Sigmoid colon (tissue), 7 donors: Measurements from ENCODE around the gene CEP170B. TPM values are rescaled to one million over a fixed set of nuclear protein-coding genes. Genes with fewer than 3 reads are reported as not detected.

ENCODE experiments used
- DNase-seq: peaks from one replicate; pipeline ENCODE4 v3.0.0-alpha.2; 2019
- H3K27ac ChIP-seq, 4 donors: fragments of 200-600 bp; sonication (generic); one replicate each; pipeline ENCODE4 v1.5.1; 2016 to 2019; ENCODE audit warnings: mild to moderate bottlenecking in 1 of 4
- H3K27me3 ChIP-seq, 3 donors: fragments of 200-600 bp; sonication (generic); one replicate each; pipeline ENCODE4 v1.5.1; 2019; ENCODE audit warnings: mild to moderate bottlenecking in 1 of 3
- H3K36me3 ChIP-seq, 4 donors: fragments of 200-600 bp; sonication (generic); one replicate each; pipeline ENCODE4 v1.5.1; 2016 to 2019
- H3K4me1 ChIP-seq, 4 donors: fragments of 200-600 bp; sonication (generic); one replicate each; pipeline ENCODE4 v1.5.1; 2017 to 2019
- H3K4me3 ChIP-seq, 4 donors: fragments of 200-600 bp; sonication (generic); one replicate each; pipeline ENCODE4 v1.5.1; 2017 to 2019; ENCODE audit warnings: mild to moderate bottlenecking in 2 of 4, moderate library complexity in 1 of 4
- H3K9me3 ChIP-seq, 4 donors: fragments of 200-600 bp in 3 of 4; sonication (generic) in 3 of 4; one replicate each; pipeline versions ENCODE4 v1.5.1 to v1.6.1; 2013 to 2019
- CTCF ChIP-seq, 4 experiments: fragments of 450-650 bp in 3 of 4; fragments of 200-600 bp in 1 of 4; IDR thresholded peaks; one replicate each; pipeline ENCODE4 v1.5.1; 2016 to 2019; ENCODE audit warnings: antibody characterized with exemption in 4 of 4, mild to moderate bottlenecking in 3 of 4, moderate library complexity in 2 of 4
- EP300 ChIP-seq, 4 donors: sonication (generic); formaldehyde crosslinking; IDR thresholded peaks; one replicate each; pipeline ENCODE4 v1.6.1; 2017; ENCODE audit warnings: antibody characterized with exemption in 4 of 4
- POLR2A ChIP-seq, 2 donors: fragments of 450-650 bp; IDR thresholded peaks; one replicate each; pipeline ENCODE4 v1.6.1; 2016; ENCODE audit warnings: antibody characterized with exemption in 2 of 2, mild to moderate bottlenecking in 2 of 2, moderate library complexity in 2 of 2
- POLR2AphosphoS5 ChIP-seq, 4 donors: sonication (generic); formaldehyde crosslinking; IDR thresholded peaks; one replicate each; pipeline ENCODE4 v1.6.1; 2017; ENCODE audit warnings: antibody characterized with exemption in 4 of 4
- WGBS, 2 donors: extraction: QIAGEN DNeasy Blood & Tissue Kit; methylation state at CpG; one replicate each; pipeline ENCODE4 v1.1.7; 2013; 5-methylcytosine and 5-hydroxymethylcytosine counted together
- intact Hi-C: fragments of 100-400 bp; cut with DNase I; formaldehyde crosslinking; loops from one replicate; pipeline ENCODE4 v1.15.1; 2023
- polyA plus RNA-seq, 3 donors: library from polyadenylated mRNA; stranded (reverse); fragments of 200-250 nt; gene quantifications; one replicate each; pipeline ENCODE4 v1.2.3, GENCODE V29; 2013
- total RNA-seq, 4 donors: library from RNA; depleted of rRNA; stranded (reverse); fragments of >200 nt; gene quantifications; one replicate each; pipeline ENCODE4 v1.1.0, GENCODE V29; 2016
- donor health status: healthy with polysubstance abuse.
- donor health status: Bipolar disorder and iron deficiency.
- donor health status: healthy.

The CEP170B gene
- total and polyA plus RNA-seq, 7 donors: 5.4 to 60.0 (median 14.9) TPM

- peak in 1 of 4 experiments; percentile 27 for TF ChIP-seq CTCF (IDR thresholded peaks at IDR 0.05)
- TF ChIP-seq EP300 (IDR thresholded peaks at IDR 0.05): no peak
- Histone ChIP-seq H3K27ac (no peak overlapping the region), H3K9me3 (no peaks in the 10 kb centered on the region), H3K36me3 (peaks cover 0 to 9% (median 2%) of the 10 kb centered on the region in 4 donors), H3K4me1 (peaks cover 0 to 35% (median 19%) of the 10 kb centered on the region in 4 donors), H3K27me3 (no peaks in the 10 kb centered on the region), H3K4me3 (no peak overlapping the region)
- intact Hi-C loops: no loop called here
- DNase-seq: peak; percentile 61
- 75 to 76% methylated on average over 21 of the region's 21 CpGs for WGBS, 2 donors
These were observed 5.5 kb downstream of the CEP170B start for GRCh38 chr14:104870368-104871144.

DNA sequence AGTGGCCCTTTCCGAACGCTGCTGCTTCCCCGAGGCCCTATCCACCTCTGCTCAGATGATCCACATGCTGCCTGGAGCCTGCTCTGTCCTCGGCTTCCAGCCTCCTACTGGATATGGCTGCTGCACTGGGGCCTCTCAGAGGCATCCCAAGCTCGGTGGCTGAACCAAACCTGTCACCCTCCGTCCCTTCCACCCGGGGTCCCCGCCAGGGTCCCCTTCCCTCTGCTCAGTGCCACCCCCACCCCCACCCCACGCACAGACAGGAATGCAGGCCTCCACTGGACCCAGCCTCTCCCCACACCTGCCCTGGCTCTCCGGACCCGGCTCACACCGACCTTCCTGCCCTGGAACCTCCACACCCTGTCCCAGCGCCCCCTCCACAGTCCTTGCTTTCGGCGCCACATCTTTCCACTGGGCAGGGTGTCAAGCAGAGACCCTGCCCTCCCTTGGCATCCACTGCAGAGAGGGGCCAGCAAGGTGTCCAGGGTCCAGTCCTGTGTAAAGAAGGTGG is 6.1 kb downstream of the CEP170B start:
- Histone ChIP-seq H3K36me3 (peaks cover 0 to 9% (median 2%) of the 10 kb centered on the region in 4 donors), H3K4me1 (peaks cover 0 to 29% (median 16%) of the 10 kb centered on the region in 4 donors), H3K4me3 (no peak overlapping the region), H3K9me3 (no peaks in the 10 kb centered on the region), H3K27me3 (no peaks in the 10 kb centered on the region), H3K27ac (no peak overlapping the region)
- 86 to 90% methylated on average over 15 of the region's 15 CpGs for WGBS, 2 donors
- no peak for TF ChIP-seq EP300 (IDR thresholded peaks at IDR 0.05)
- TF ChIP-seq POLR2AphosphoS5 (IDR thresholded peaks at IDR 0.05): no peak
- no peak for TF ChIP-seq POLR2A (IDR thresholded peaks at IDR 0.05)
- no peak for TF ChIP-seq CTCF (IDR thresholded peaks at IDR 0.05)
- intact Hi-C loops: no loop called here
- peak; percentile 58 for DNase-seq

GRCh38 chr14:104871656-104872468 is 6.8 kb downstream of the CEP170B start:
- no peaks in the 10 kb centered on the region for H3K9me3 ChIP-seq
- no peak overlapping the region for H3K27ac ChIP-seq
- DNase-seq: no peak
- H3K4me1 ChIP-seq: peaks cover 0 to 22% (median 9%) of the 10 kb centered on the region in 4 donors
- 88 to 92% methylated on average over 44 to 47 of the region's 47 CpGs for WGBS, 2 donors
- intact Hi-C loops: no loop called here
- no peaks in the 10 kb centered on the region for H3K27me3 ChIP-seq
- no peak overlapping the region for H3K4me3 ChIP-seq
- H3K36me3 ChIP-seq: peaks cover 0 to 9% (median 2%) of the 10 kb centered on the region in 4 donors
- TF ChIP-seq EP300 (IDR thresholded peaks at IDR 0.05) (no peak), POLR2AphosphoS5 (IDR thresholded peaks at IDR 0.05) (no peak), CTCF (IDR thresholded peaks at IDR 0.05) (no peak), POLR2A (IDR thresholded peaks at IDR 0.05) (no peak)

DNA sequence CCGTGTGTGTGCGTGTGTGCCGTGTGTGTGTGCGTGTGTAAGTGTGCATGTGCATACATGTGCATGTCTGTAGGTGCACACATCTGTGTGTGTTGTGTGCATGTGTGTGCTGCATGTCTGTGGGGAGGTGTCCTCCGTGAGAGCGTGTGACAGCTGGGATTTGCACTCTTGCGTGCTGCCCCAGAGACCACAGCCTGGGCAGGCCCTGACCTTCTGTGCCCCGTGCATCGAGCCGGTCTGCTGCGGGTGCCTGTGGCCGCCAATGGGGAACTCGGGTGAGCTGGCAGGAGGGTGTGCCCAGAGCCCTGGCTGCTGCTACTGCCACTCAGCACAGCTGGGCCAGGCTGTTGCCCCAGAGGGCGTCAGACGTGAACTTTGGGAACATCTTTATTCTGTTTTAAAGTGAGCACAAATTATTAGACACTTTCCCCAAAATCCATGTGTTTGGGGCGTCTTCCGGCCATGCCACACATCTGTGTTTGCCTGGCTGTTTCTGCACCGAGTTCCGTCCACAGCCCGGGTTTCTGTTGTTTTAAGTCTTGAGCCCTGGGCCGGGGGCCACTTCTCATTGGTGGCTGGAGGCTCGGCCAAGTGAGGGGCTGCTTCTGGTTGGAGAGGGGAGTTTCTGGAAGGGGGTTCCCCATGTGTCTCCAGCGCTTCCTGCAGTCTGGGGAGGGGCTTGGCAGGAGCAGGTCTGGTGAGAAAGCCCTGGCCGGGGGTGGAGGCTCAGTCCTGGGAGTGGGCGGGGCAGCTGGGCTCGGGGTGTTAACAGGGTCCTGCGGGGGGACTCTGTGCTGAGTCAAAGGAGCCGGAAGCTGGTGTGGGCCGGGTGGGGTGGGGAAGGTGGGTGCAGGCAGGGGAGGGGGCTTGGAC is 7.6 kb downstream of the CEP170B start:
- Histone ChIP-seq H3K9me3 (no peaks in the 10 kb centered on the region), H3K4me1 (peaks cover 0 to 15% (median 3%) of the 10 kb centered on the region in 4 donors), H3K27me3 (no peaks in the 10 kb centered on the region), H3K4me3 (no peak overlapping the region), H3K36me3 (peaks cover 0 to 10% (median 2%) of the 10 kb centered on the region in 4 donors), H3K27ac (no peak overlapping the region)
- TF ChIP-seq CTCF (IDR thresholded peaks at IDR 0.05): no peak
- TF ChIP-seq POLR2A (IDR thresholded peaks at IDR 0.05): no peak
- no peak for TF ChIP-seq POLR2AphosphoS5 (IDR thresholded peaks at IDR 0.05)
- TF ChIP-seq EP300 (IDR thresholded peaks at IDR 0.05): no peak
- intact Hi-C loops: no loop called here
- 43 to 57% methylated on average over 29 of the region's 29 CpGs for WGBS, 2 donors
- DNase-seq: no peak
